ENCODE data around the gene TALDO1.

The TALDO1 gene

GRCh38 chr11:760236-760635 is 13.0 kb downstream of the TALDO1 start:
- in situ Hi-C loops (cut with HindIII; ENCODE audit: low sequenced_read_pairs) = loop anchor here (25.0 kb wide), 1 partner anchor 98 kb away; no protein-coding TSS in a partner anchor
- no peak for DNase-seq (ENCODE audit: low read depth)

GRCh38 chr11:761526-762108 is 14.4 kb downstream of the TALDO1 start:
- no peak for DNase-seq (ENCODE audit: low read depth)
- H3K4me3 ChIP-seq (ENCODE audit: low read depth, low read length) = no peak overlapping the region
- in situ Hi-C loops (cut with HindIII; ENCODE audit: low sequenced_read_pairs) = loop anchor here (25.0 kb wide), 1 partner anchor 99 kb away; no protein-coding TSS in a partner anchor
- TF ChIP-seq CTCF (IDR thresholded peaks at IDR 0.05; ENCODE audit: low read depth, low read length, missing control alignments) = no peak

More at GRCh38 chr11:760236-760635, 13.0 kb downstream of the TALDO1 start:
- TF ChIP-seq CTCF (IDR thresholded peaks at IDR 0.05; ENCODE audit: low read depth, low read length, missing control alignments) = no peak
- H3K4me3 ChIP-seq (ENCODE audit: low read depth, low read length) = no peak overlapping the region

- TF ChIP-seq CTCF (IDR thresholded peaks at IDR 0.05; ENCODE audit: low read depth, low read length, missing control alignments) = peak; percentile 30
- H3K4me3 ChIP-seq (ENCODE audit: low read depth, low read length) = no peak overlapping the region
- in situ Hi-C loops (cut with HindIII; ENCODE audit: low sequenced_read_pairs) = loop anchor here (25.0 kb wide), 1 partner anchor 100 kb away; no protein-coding TSS in a partner anchor
- no peak for DNase-seq (ENCODE audit: low read depth)
These were observed 15.3 kb downstream of the TALDO1 start for GRCh38 chr11:762421-763072.

DNA sequence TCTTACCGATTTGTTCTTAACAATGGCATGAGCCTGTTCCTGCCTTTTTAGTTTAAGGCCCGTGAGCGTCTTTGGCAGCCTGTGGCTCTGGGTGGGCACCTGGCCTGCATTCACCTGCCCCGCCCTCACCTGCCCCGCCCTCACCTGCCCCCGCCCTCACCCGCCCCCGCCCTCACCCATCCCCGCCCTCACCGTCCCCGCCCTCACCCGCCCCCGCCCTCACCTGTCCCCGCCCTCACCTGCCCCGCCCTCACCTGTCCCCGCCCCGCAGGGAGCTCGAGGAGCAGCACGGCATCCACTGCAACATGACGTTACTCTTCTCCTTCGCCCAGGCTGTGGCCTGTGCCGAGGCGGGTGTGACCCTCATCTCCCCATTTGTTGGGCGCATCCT is 15.8 kb downstream of the TALDO1 start:
- in situ Hi-C loops (cut with HindIII; ENCODE audit: low sequenced_read_pairs) = loop anchor here (25.0 kb wide), 1 partner anchor 101 kb away; no protein-coding TSS in a partner anchor
- DNase-seq (ENCODE audit: low read depth) = no peak
- TF ChIP-seq CTCF (IDR thresholded peaks at IDR 0.05; ENCODE audit: low read depth, low read length, missing control alignments) = no peak
- H3K4me3 ChIP-seq (ENCODE audit: low read depth, low read length) = no peak overlapping the region

- no peak for DNase-seq (ENCODE audit: low read depth)
- no peak for TF ChIP-seq CTCF (IDR thresholded peaks at IDR 0.05; ENCODE audit: low read depth, low read length, missing control alignments)
- in situ Hi-C loops (cut with HindIII; ENCODE audit: low sequenced_read_pairs) = loop anchor here (25.0 kb wide), 1 partner anchor 101 kb away; no protein-coding TSS in a partner anchor
- H3K4me3 ChIP-seq (ENCODE audit: low read depth, low read length) = no peak overlapping the region
These were observed 16.5 kb downstream of the TALDO1 start for GRCh38 chr11:763549-764321.

- no peak overlapping the region for H3K4me3 ChIP-seq (ENCODE audit: low read depth, low read length)
- in situ Hi-C loops (cut with HindIII; ENCODE audit: low sequenced_read_pairs) = loop anchor here (25.0 kb wide), 1 partner anchor 102 kb away; no protein-coding TSS in a partner anchor
- no peak for TF ChIP-seq CTCF (IDR thresholded peaks at IDR 0.05; ENCODE audit: low read depth, low read length, missing control alignments)
- DNase-seq (ENCODE audit: low read depth) = no peak
These were observed 17.2 kb downstream of the TALDO1 start for GRCh38 chr11:764322-765024.

All from astrocyte of the cerebellum (primary cell).